ENCODE results near the gene TH.

- TF ChIP-seq POLR2A (IDR thresholded peaks at IDR 0.05): no peak
- no peak for TF ChIP-seq CTCF (IDR thresholded peaks at IDR 0.05)
Measured at GRCh38 chr11:2219318-2220017, 47.9 kb upstream of the TH start.

Measured in breast epithelium (tissue), 3 donors.